Dermis blood vessel endothelial cell (primary cell): ENCODE data around the gene MBD4. TPM values are rescaled to one million over a fixed set of nuclear protein-coding genes. Genes with fewer than 3 reads are reported as not detected.
"Not testable (repeated sequence)": the region's sequence is repeated elsewhere in the genome, so short reads cannot be mapped to it uniquely, and the experiment has no call there.

Source experiments
- DNase-seq: peaks from one replicate; pipeline ENCODE4 v3.0.0; 2010
- total RNA-seq: library from RNA; depleted of rRNA; stranded (reverse); fragments of >200 nt; gene quantifications from 2 replicates; pipeline ENCODE4 v1.2.3, GENCODE V29; 2014

The MBD4 gene
- total RNA-seq, 1 donor from 2014 or later: 26.4 TPM

- no peak for DNase-seq
Observed at GRCh38 chr3:129404610-129405009, 35.1 kb downstream of the MBD4 start.

DNA sequence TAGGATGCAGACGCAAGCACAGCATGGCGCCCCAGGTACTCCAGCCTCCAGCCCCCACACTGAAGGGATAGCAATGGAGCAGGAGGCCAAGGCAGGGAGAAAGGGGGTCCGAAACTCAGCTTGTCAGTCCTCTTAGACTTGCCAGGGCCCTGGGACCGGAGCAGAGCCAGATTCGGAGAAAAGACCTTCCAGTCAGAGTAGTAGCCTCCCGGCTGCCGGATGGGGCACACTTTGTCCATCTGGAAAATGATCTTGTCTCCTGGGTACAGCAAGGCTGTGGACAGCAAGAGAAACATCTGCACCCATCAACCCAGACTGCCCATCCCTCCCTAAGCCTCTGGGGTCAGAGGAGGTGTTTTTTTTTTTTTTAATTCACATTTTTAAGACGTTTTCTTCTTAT is 35.6 kb downstream of the MBD4 start:
- DNase-seq: no peak

- no peak for DNase-seq
Observed at GRCh38 chr3:129403450-129403849, 36.3 kb downstream of the MBD4 start.

GRCh38 chr3:129402616-129403015 is 37.1 kb downstream of the MBD4 start:
- no peak for DNase-seq

DNA sequence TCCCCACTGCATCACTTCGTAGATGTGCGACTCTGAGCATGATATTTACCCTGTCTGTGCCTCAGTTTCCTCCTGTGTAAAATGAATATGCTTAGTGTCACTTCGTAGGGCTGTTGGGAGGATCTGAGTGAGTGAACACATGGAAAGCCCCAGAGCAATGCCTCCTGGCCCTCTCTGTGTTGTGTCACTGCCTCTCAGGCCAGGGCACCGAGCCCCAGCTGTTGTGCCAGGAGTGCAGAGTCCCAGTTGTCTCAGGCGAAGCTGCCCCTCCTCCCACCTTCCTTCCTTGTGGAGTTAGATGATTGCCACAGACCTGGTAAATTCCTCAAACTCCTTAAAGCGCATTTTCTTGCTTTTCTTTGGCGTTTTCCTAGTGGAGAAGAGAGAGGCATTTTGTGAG is 37.5 kb downstream of the MBD4 start:
- no peak for DNase-seq

GRCh38 chr3:129399895-129400357 is 39.8 kb downstream of the MBD4 start:
- no peak for DNase-seq

DNA sequence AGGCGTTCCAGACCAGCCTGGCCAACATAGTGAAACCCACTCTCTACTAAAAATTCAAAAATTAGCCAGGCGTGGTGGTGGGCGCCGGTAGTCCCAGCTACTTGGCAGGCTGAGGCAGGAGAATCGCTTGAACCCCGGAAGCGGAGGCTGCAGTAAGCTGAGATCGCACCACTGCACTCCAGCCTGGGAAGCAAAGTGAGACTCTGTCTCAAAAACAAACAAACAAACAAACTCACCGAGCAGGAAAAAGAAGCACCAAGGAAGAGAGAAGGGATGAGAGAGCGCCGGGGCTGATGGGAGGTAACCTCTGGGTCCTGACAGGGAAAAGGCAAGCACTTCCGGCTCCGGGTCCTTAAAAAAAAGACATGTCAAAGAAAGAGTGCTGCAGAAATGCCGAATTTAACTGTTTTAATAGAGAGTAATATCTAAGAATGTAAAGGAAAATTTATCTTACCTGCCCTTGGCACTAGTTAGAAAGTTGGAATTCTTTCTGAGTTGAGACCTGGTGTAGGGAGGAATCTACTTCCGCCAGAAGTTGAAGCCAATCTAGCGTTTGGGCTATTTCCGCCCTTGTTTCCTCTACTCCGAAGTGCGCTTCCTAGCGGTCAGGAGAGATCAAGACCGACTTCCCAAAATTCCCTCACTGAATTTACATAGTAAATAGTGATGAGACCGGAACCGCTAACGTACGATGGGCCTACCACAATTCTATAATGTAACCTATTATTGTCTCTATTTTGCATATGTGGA is 40.4 kb downstream of the MBD4 start:
- DNase-seq: peak; percentile 96

DNA sequence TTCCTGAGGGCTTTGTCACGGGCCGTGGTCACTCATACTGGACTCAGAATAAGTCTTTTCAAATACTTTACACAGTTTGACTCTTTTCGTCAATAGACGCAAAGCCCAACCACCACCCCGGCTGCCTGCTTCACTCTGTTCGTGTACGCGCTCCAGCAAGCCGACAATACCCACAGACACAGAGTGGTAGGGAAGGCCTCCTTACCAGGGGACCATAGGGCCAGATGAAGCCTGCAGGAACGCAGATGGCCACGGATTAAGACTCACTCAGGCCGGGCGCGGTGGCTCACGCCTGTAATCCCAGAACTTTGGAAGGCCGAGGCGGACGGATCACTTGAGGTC is 41.0 kb downstream of the MBD4 start:
- peak; percentile 52 for DNase-seq

GRCh38 chr3:129393760-129394564 is 45.8 kb downstream of the MBD4 start:
- not testable (repeated sequence) for DNase-seq

DNA sequence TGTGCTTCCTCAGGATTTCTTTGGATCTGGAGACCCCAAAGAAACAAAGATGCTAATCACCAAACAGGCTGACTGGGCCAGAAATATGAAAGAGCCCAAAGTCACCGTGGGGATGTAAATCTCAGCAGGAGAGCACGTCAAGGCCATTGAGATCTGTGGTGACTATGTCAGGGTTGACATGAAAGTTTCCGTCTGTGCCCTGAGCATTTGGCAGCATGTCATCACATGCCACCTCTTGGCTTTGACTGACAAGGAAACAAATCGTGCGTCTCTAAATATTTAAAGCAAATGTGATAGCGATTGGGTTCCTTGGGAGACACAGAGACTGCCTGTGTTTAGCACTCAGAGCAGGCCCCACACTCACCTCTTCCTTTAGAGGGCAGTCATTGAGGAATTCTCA is 46.5 kb downstream of the MBD4 start:
- peak; percentile 31 for DNase-seq

DNA sequence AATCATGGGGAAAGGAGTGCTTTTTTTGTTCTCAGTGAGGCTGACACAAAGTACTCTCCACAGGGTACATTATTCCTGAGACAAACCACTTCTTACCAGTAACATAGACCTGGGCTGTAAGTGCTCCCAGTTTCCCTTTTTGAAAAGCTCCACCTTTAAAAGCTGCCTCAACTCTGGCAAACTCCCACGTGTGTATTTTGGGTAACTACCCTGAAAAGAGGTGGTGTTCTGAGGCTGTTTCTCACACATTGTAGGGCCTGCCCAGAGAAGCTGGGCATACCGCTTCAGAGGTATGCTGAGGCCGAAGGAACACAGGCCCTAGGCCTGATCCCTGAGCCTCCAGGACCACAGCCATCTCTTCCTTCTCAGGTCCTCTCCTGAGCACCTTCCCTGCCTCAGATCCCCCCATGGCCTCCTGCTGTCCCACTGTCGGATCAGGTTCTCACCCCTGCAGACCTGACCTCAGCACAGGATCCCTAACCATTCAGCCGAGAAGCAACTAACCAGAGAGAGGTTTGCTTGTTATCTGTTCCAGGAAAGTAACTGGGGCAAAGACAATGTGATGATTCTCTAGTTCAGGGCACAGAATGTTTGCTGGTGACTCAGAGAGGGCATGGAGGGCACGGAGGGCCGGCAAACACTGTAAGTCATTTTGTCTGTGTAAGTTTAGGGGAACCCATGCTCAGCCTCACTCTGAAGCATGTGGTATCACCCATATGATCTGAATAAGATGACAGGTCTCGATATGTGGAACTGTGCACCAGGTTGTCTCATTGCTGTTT is 47.5 kb downstream of the MBD4 start:
- not testable (repeated sequence) for DNase-seq

- DNase-seq: not testable (repeated sequence)
Observed at GRCh38 chr3:129391583-129391982, 48.2 kb downstream of the MBD4 start.

GRCh38 chr3:129389572-129389937 is 50.2 kb downstream of the MBD4 start:
- peak; percentile 64 for DNase-seq

DNA sequence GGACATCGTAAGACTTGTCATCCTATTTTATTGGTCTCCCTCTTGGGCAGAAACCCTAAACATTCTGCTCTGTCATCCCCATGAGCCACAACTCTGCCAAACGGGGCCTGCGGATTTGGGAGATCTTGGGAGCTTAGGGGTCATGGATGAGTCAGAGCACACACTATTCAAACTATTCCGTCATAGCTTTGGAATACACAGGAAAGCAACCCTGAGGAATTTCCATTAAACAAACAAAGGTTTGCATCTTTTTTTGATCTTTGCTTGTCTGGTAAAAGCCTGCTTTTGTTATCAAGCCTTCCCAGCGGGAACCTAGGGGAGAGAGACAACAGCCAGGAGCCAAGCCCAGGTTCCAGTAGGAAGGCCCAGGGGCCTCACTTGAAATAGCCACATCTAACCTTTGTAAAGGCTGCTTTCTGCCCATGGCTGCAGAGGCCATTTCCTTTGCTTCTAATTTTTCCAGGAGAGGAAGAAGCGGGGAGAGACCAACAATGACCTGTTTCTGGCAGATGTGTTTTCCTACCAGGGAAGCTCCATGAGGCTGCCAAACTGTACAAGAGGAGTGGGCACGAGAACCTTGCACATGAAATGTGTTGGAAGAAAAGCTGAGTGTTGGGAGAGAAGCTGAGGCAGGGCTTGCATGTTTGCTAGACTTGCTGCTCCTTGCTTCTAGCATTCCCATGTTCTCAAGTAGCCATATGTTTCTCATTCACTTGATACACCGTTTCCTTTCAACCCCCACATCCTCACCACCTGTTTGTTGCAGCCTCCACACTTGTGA is 50.8 kb downstream of the MBD4 start:
- DNase-seq: peak; percentile 84

- DNase-seq: no peak
Observed at GRCh38 chr3:129387487-129387886, 52.3 kb downstream of the MBD4 start.

DNA sequence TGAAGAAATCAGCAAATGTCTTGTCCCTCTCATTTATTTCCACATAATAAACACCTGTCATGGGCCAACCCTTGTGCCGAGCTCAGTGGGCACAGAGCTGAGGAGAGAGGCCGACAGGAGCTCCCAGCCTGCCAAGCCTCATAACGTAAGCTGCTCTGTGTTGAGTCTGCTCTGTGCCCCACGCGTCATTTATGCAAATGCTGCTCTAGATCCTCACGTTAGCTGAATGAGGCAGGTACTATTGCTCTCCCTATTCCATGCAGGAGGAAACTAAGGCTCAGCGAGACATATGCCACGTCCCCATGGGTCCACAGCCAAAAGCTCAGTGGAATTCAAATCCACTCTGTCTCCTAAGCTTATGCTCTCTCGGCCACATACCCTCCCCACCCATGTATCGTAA is 52.8 kb downstream of the MBD4 start:
- DNase-seq: no peak

- DNase-seq: not testable (repeated sequence)
Observed at GRCh38 chr3:129385507-129385906, 54.2 kb downstream of the MBD4 start.

DNA sequence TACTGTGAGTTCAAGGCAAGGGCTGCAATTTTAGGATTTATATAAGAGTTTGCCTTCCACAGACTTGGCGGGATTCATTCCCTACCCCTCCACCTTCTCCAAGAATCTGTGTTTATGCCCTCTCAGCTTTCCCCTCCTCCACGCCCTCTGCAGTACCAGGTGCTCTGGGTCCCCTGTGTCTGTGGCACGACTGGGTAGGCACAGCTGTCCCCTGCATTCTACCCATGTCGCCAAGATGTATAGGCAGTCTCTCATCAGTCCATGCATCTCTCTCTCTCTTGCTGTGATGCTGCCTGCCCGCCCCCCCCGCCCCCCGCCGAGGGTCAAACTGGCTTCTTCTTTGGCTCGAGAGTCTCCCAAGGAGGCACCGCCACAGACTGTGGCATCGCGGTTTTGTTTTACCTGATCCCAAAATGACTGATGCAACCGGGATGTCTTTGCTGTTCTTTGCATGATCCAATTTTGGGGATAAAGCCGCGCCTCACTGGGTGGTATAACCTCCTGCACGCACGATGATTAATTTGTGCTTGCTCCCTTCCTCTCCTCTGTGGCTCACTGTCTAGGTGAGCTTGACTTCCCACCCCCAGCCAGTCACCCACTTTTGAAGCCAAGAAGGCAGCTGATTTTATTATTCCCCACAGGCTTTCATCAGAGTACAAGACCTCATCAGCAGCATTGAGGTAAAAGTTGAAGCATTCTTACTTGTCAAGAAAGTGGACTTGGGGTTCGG is 55.0 kb downstream of the MBD4 start:
- DNase-seq: no peak

- DNase-seq: not testable (repeated sequence)
Observed at GRCh38 chr3:129384103-129384502, 55.6 kb downstream of the MBD4 start.

DNA sequence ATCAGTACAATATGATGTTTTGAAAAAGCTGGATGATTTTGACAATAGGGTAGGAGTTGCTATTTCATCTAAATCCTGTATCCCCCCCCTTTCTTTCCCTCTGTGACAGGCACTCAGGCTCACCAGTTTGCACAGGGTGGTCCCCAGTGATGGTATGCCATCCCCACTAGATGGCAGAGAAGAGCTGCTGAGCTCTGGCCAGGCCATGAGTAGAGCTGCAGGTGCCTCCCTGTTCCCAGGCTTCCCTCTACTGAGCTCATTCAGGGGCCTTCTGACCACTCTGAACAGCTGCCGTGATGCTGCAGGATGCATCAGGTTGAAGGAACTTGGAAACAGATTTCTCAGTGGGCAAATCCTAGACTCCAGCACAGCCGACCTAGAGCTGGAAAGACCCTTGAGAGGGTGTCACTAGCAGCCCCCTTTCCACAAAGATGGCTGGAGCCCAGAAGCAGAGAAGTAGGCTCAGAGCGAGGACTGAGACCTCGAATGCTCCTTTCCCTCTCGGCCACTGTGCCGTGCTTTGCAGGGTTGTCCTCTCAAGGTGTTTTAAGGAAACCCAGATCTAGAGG is 56.4 kb downstream of the MBD4 start:
- peak; percentile 90 for DNase-seq

GRCh38 chr3:129382366-129382765 is 57.4 kb downstream of the MBD4 start:
- DNase-seq: no peak
